B cell (primary cell): ENCODE measurements around the gene PLN.

ENCODE experiments used
- CTCF ChIP-seq: fragments of 200-600 bp; IDR thresholded peaks from one replicate; pipeline ENCODE4 v1.8.0; 2022; ENCODE audit warnings: antibody characterized with exemption, mild to moderate bottlenecking
- EZH2 ChIP-seq: IDR thresholded peaks from 2 replicates; pipeline ENCODE4 v1.6.1; 2012; ENCODE audit warnings: borderline replicate concordance, low read depth, mild to moderate bottlenecking, moderate library complexity, low read length; ENCODE audit not compliant: insufficient read depth, poor library complexity, severe bottlenecking

- TF ChIP-seq CTCF = no peak
- TF ChIP-seq EZH2 = no peak
Measured at GRCh38 chr6:118581489-118581959, 33.4 kb downstream of the PLN start.
